Measurements from ENCODE around the gene ARL5C. TPM values are rescaled to one million over a fixed set of nuclear protein-coding genes. Genes with fewer than 3 reads are reported as not detected.

Gene ARL5C
- total RNA-seq, 2 donors from 2014 or later: 0.25 TPM; not detected in 1

DNA sequence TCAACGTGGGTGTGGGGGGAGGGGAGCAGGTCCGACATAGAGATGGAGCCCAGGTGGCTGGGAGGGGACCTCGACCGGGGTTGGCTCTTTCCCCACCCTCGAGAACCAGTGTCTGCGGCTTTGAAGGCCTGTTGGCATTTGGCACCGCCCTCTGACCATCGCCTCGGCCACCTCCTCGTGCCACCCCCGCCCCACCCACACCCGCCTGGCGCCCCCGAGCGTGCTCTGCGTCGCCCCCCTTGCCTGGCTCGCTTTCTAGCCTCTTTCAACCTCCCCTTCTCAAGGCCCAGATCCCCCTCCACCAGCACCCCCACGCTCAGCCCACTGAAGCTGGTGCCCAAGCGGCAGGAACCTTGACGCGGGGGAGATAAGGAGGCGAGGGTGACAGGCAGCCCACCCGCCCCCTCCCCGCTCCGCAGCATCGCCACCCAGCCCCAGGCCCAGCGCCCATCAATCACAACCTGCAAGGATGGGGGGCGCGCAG, 30.9 kb upstream of the ARL5C start:
- DNase-seq (ENCODE audit: low spot score in 2 of 2) (no peak), ATAC-seq (no peak)
- Mint-ChIP-seq H3K36me3 (peaks cover 24% of the 10 kb centered on the region in 2 donors), H3K9me3 (no peaks in the 10 kb centered on the region), H3K27ac (peak overlapping the region in 1 of 2 donors; percentile 52)

DNA sequence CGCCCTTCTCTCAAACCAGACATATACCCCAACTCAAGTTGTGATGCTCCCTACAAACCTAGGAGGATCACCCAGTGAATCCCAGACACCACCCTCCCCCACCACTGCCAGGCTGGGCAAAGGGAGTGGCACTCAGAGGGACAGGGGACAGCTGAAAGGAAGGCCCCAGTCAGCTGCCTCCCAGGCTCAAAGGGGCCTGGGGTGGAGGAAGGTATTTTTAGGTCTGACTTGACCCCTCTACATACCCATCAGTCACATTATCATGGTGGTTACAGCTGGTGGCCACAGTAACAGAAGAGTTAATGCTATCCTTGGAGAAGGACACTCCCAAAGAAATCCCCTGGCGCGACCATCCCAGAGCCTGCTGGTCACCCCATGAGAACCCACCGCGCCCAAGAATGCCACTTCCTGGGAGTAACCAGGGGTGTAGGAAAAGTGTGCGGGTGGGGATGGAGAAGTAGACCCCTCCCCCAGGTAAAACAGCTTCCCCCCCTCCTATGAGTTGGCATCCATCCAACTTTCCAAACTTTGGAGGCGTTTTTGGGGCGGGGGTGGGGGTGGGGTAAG, 30.4 kb upstream of the ARL5C start:
- no peak for DNase-seq (ENCODE audit: low spot score in 2 of 2)
- Mint-ChIP-seq H3K36me3 (peaks cover 19% of the 10 kb centered on the region in 2 donors), H3K27ac (peak overlapping the region in 1 of 2 donors; percentile 52), H3K9me3 (no peaks in the 10 kb centered on the region)
- ATAC-seq: no peak

DNA sequence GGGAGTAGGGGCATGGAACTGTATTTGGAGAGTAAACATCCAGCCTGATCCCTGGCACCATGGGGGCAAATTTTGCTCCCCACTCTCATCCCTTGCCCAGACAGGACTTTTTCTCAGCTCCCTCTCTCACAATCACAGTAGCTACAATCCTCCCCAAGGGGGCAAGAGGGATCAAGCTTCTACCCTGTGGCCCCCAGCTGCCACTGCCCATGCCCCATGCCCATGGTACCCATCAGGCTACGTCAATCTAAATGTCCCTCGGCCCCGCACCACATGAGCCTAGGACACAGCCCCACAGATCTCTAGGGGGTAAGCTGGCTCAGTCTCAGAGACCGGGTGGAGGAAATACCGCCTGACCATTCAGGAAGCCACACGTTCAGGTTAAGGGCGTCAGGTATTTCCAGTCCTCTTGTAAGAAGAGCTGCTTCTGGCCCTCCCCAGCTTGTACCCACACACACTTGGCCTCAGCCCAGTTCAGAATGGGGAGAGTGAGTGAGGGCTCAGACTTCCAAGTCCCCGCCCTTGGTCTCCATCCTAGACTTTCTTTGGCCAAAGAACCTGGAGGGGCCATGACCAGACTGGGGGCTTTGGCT, 29.7 kb upstream of the ARL5C start:
- Mint-ChIP-seq H3K27ac (no peak overlapping the region), H3K9me3 (no peaks in the 10 kb centered on the region), H3K36me3 (peaks cover 12% of the 10 kb centered on the region in 2 donors)
- no peak for ATAC-seq
- no peak for DNase-seq (ENCODE audit: low spot score in 2 of 2)

DNA sequence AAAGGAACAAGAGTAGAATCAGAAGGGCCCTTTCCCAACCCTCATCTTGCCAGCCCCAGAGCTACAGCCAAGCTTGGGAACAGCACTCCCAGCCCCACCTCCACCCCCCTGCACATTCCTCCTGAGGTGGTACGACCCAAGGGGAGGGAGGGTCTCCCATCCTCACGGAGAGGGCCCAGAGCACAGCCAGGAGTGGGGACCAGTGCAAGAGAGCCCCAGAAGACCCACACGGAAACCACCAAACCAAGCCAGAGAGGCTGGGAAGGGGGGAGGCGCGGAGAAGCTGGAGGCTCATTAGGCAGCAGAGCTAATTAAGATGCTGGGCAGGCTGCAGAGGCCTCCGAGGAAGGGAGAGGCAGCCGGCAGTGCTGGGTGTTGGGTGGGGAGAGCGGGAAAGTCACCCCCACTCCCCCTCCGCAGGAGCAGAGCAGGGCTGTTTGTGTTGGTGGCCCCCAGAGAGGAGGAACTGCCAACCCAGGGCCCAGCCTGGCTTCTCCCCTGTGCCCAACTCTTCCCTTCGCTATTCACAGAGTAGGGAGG, 29.1 kb upstream of the ARL5C start:
- no peak overlapping the region for H3K27ac Mint-ChIP-seq
- H3K9me3 Mint-ChIP-seq: no peaks in the 10 kb centered on the region
- no peak for DNase-seq (ENCODE audit: low spot score in 2 of 2)
- H3K36me3 Mint-ChIP-seq: peaks cover 6% of the 10 kb centered on the region in 2 donors
- no peak for ATAC-seq

DNA sequence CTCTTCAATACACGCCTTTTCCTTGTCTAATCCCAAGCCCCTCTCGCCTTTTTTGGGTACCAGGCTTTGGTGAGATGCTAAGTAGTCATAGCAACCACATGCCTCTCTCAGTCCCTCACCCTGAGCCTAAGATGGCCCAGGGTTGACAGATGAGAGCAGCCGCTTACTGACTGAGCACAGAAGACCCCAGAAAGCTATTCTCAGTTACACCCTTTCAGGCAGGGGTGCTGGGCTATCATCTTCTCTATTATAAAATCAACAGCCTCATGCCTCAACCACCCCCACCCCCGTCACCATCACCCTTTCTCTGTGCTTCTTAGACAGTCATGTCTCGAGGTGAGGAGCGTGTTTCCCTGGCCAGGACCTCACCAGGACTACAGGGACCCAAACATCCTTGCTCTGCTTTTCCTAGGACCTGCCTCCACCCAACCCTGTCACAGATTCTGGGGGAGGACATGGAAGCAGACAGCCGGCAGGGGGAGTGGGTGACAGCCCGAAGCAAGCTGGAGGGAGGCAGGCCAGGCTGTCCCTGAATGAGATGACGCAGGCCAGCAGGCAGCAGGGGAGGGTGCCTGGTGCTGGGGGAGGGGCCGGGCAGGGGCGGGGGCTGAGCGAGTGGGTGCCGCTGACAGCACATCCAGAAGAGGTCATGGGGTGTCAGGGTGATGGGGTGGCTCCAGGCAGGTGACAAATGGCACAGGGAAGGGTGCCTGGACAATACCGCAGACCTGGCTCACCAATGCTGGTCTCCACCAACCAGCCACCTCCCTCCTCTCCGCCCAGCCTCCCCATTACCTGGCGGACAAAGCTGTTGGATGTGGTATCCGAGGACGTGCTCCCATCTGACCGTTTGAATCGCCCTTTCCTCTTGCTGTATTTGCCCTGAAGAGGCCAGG, 28.4 kb upstream of the ARL5C start:
- ATAC-seq (no peak), DNase-seq (ENCODE audit: low spot score in 2 of 2) (no peak)
- Mint-ChIP-seq H3K36me3 (no peaks in the 10 kb centered on the region), H3K9me3 (no peaks in the 10 kb centered on the region), H3K27ac (peak overlapping the region in 1 of 2 donors; percentile 72)

DNA sequence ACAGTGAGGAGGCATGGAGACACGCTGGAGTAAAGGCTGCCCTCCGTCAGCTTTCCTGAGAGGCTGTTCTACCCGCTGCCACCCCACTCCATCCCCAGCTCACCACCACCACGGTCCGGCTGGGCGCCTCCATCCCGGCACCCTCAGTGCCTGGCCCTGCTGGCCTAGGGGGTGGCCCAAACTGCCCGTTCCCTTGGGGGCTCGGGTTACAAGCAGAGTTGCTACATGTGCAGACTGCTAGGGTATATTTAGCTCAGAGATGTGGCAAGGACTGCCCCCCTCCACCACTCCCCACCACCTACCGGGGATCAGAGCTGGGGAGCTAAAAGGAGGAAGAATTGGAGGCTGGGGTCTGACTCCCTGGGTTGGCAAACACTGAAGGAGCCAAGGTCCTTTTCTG, 27.4 kb upstream of the ARL5C start:
- ATAC-seq: no peak
- Mint-ChIP-seq H3K36me3 (no peaks in the 10 kb centered on the region), H3K9me3 (no peaks in the 10 kb centered on the region), H3K27ac (no peak overlapping the region)
- no peak for DNase-seq (ENCODE audit: low spot score in 2 of 2)

DNA sequence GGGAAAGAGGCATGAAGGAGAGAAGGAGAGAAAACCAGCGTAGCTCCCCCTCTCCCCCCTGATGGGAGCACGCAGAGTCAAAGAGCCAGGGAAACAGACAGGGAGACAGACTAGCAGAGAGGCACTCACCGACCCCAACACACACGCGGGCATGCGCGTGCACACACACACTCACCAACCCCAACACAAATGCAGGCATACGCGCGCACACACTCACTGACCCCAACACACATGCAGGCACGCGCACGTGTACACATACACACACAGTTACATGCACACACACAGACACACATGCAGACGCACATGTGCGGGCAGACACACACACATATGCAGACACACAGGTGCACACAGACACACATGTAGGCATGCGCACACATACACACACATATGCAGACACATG, 26.9 kb upstream of the ARL5C start:
- Mint-ChIP-seq H3K9me3 (no peaks in the 10 kb centered on the region), H3K36me3 (no peaks in the 10 kb centered on the region), H3K27ac (no peak overlapping the region)
- ATAC-seq: no peak
- DNase-seq (ENCODE audit: low spot score in 2 of 2): no peak

DNA sequence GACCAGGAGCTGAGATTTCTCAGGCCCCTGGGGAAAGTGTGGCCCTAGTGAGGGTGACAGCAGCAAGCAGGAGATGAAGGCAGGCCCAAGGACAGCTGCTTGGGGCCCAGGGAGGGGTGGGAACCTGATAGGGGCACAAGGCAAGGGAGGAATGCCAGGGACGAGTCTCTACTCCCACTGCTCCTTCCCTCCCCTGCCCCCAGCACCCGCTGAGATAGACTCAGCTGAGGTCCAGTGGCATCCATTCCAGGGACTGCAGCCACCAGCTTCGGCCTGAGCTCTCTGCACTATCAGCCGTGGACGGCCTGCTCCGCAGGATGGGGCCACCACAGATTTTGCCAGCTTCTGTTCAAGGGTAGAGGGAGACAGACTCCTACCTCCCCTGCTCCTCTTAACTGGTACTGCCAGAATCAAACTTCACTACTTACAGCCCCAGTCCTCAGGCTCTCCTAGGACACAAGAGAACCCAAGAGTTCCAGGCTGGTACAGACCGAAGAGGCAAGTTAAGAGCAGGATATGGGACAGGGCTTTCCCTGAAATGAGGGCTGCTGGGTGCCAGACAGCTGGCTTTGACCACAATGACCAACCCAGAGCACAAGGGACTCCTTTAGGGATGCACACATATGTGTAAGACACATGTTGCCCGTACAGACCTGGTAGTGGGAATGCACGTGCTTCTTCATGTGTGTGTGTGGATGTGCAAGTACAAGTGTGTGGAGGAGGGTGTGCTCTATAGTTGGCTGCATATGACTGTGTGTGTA, 26.0 kb upstream of the ARL5C start:
- no peak for DNase-seq (ENCODE audit: low spot score in 2 of 2)
- ATAC-seq: no peak
- Mint-ChIP-seq H3K36me3 (no peaks in the 10 kb centered on the region), H3K27ac (peak overlapping the region in 1 of 2 donors; percentile 14), H3K9me3 (no peaks in the 10 kb centered on the region)

DNA sequence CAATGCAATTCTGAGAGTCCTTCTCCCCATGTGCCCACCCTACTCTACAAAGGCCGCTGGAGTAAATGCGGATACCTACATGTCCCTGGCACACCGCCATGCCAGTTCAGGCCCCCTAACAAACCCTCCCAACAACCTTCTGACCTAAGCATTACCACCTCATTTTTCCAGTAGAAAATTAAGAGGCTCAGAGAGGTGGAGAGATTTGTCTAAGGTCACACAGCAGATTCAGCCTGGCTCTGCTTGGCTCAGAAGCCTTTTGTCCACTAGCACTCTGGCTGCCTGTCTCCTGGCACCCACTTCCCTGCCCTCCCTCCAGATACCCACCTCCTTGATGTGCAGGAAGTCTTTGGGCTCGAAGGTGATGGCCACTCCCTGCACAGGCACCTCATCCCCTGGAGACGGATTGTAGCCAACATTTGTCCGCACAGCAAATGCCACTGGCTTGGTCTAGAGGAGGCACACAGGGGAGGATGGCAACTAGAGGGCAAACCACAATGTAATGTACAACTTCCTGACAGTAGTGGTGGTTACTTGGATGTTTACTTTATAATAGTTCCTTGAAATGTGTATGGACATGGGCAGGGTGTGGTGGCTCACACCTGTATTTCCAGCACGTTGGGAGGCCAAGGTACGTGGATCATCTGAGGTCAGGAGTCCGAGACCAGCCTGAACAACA, 21.3 kb upstream of the ARL5C start:
- Mint-ChIP-seq H3K27ac (no peak overlapping the region), H3K9me3 (no peaks in the 10 kb centered on the region), H3K36me3 (no peaks in the 10 kb centered on the region)
- ATAC-seq: no peak
- DNase-seq (ENCODE audit: low spot score in 2 of 2): no peak

DNA sequence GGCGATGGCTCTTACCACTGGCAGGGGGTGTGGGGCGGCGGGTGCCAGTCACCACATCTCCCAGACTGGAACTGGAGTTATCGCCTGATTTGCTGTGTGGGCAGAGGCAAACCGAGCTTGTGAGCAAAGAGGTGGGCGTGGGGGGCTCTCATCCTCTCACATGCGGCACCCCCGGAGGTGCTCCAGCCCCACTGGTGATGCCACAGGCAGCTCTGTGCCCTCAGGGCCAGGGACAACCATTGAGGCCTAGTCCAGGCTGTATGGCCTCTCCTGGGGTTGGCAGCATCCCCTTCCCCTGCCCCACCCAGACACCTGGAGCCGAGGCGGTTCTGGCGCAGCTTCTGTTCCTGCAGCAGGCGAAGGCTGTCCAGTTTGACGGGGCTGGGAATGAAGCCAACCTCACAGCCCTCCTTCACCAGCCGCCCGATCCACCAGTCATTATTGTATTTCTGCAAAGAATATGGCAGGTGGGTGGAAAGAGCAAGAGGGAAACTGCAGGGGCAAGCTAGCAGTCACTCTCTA, 20.6 kb upstream of the ARL5C start:
- H3K27ac Mint-ChIP-seq: no peak overlapping the region
- H3K36me3 Mint-ChIP-seq: no peaks in the 10 kb centered on the region

DNA sequence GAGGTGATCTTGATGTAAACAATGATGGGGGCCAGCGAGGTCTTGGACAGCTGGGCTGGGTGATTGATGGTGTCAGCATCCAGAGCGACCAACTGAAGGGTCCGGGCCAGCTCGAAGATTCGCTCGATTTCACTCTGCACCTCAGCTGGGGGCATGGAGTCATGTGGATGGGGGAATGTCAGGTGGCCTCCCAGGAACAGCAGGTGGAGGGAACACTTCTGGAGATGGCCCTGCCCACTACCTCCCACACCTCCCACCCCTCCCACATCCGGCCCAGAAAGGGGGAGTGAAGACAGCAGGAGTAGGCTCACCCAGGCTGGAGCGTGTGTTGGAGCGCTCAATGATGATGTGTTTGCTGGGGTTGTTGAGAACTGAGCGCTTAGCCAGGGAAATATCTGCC, 17.8 kb upstream of the ARL5C start:
- no peak for ATAC-seq
- H3K9me3 Mint-ChIP-seq: no peaks in the 10 kb centered on the region
- H3K36me3 Mint-ChIP-seq: no peaks in the 10 kb centered on the region
- DNase-seq (ENCODE audit: low spot score in 2 of 2): no peak
- H3K27ac Mint-ChIP-seq: peak overlapping the region in 1 of 2 donors; percentile 55

More for the DNA sequence above, 20.6 kb upstream of the ARL5C start:
- DNase-seq (ENCODE audit: low spot score in 2 of 2) (no peak), ATAC-seq (no peak)
- H3K9me3 Mint-ChIP-seq: no peaks in the 10 kb centered on the region

DNA sequence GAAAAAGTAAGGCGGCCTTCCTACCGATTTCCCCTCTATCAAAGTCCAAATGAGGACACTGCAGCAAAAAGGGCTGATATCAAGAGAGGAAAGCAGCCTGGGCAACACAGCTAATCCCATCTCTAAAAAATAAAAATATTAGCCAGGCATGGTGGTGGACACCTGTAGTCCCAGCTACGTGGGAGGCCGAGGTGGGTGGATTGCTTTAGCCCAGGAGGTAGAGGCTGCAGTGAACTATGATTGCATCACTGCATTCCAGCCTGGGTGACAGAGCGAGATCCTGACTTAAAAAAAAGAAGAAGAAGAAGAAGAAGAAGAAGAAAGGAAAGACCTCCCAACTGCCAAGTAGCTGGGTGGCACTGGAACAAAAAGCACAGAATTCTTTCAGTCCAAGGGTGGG, 17.1 kb upstream of the ARL5C start:
- DNase-seq (ENCODE audit: low spot score in 2 of 2) (no peak), ATAC-seq (no peak)
- no peaks in the 10 kb centered on the region for H3K9me3 Mint-ChIP-seq
- H3K27ac Mint-ChIP-seq: no peak overlapping the region
- H3K36me3 Mint-ChIP-seq: no peaks in the 10 kb centered on the region

DNA sequence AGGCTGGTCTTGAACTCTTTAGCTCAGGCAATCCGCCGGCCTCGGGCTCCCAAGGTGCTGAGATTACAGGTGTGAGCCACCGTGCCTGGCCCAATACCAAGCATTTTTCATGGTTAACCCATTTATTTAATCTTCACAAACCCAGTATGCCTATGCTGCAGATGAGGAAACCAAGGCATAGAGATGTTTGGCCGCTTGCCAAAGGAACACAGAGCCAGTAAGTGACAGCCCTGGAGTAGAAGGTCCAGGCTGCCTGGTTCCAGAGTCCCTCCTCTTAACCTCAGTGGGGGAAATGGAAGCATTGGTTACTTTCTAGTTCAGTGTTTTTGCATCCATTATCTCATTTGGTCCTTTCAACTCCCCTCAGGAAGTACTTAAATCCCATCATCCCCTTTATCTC, 15.3 kb upstream of the ARL5C start:
- Mint-ChIP-seq H3K9me3 (no peaks in the 10 kb centered on the region), H3K27ac (no peak overlapping the region), H3K36me3 (no peaks in the 10 kb centered on the region)
- ATAC-seq: no peak
- no peak for DNase-seq (ENCODE audit: low spot score in 2 of 2)

DNA sequence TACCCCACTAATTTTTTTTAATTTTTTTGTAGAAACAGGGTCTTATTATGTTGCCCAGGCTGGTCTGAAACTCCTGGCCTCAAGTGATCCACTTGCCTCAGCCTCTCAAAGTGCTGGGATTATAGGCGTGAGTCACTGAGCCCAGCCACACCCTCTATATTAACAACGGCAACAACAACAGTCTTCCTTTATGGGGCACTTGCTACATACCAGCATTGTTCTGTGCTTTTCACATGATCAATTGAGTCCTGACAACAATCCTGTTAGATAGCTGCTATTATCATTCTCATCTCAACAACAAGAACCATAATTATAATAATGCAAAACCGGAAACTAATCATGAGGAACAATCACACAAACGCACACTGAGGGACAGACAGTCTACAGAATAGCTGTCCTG, 12.6 kb upstream of the ARL5C start:
- DNase-seq (ENCODE audit: low spot score in 2 of 2) (no peak), ATAC-seq (no peak)
- H3K9me3 Mint-ChIP-seq: no peaks in the 10 kb centered on the region
- H3K36me3 Mint-ChIP-seq: no peaks in the 10 kb centered on the region
- H3K27ac Mint-ChIP-seq: peak overlapping the region in 1 of 2 donors; percentile 52

DNA sequence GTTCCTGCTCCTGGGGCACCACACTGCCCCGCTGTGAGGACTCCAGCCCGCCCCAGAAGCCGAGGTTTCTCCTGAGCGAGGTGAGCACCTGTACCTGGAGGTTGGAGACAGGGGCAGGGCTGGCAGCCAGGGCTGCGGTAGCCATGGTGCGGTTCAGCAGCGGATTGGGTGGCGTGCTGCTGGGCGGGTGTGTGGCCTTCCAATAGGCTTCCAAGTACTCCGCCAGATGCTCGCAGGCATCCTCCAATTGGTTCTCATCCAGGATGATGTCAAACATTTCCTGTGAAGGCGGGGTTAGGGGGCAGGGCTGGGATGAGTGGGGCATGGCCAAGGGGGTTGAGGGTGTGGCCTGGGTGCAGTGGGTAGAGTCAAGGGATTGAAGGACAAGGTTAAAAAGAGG, 11.3 kb upstream of the ARL5C start:
- Mint-ChIP-seq H3K9me3 (no peaks in the 10 kb centered on the region), H3K27ac (no peak overlapping the region), H3K36me3 (no peaks in the 10 kb centered on the region)
- DNase-seq (ENCODE audit: low spot score in 2 of 2) (no peak), ATAC-seq (peak in 1 of 2 donors; percentile 42)

DNA sequence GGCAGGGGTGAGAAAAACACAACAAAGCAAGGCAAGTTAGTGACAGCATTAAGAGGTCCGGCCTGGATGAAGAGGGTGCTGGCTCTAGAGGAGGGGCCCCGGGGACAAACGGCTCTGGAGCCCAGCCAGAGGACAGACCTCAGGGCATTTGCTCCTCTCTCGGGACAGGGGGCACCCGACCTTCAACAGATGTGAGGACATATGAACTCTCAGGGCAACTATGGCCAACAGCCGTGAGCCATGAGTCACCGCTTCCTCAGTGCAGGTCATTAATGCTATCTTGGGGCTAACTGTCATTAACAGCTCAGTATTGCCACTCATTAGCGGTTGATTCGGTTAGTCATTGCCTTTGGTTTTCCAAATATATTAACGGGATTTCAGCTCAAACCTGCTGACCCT, 9.7 kb upstream of the ARL5C start:
- Mint-ChIP-seq H3K9me3 (no peaks in the 10 kb centered on the region), H3K36me3 (no peaks in the 10 kb centered on the region), H3K27ac (no peak overlapping the region)
- no peak for ATAC-seq
- no peak for DNase-seq (ENCODE audit: low spot score in 2 of 2)
